T-helper 17 cell (primary cell): ENCODE data around the gene CALR. TPM values are rescaled to one million over a fixed set of nuclear protein-coding genes. Genes with fewer than 3 reads are reported as not detected.

Experiments used
- ATAC-seq: fragments of 150-1000 bp; cut with Tn5 transposase; 2 replicates; pipeline ENCODE4 v1.10.0; 2021; ENCODE audit warnings: mild to moderate bottlenecking, moderate library complexity
- DNase-seq, 3 donors: peaks; one replicate each; pipeline versions ENCODE4 v3.0.0 to v3.0.0-alpha.2; 2020 to 2021
- H3K9me3 ChIP-seq: one replicate; pipeline ENCODE4 v1.7.0; 2013; ENCODE audit warnings: low read length, mild to moderate bottlenecking; ENCODE audit not compliant: control insufficient read depth, poor library complexity, severe bottlenecking
- H3K27ac Mint-ChIP-seq: one replicate; pipeline ENCODE4 v1.8.0; 2022; ENCODE audit warnings: mild to moderate bottlenecking, moderate library complexity, mixed read lengths
- H3K27me3 Mint-ChIP-seq: one replicate; pipeline ENCODE4 v1.8.0; 2022; ENCODE audit warnings: mixed read lengths
- H3K36me3 Mint-ChIP-seq: one replicate; pipeline ENCODE4 v1.8.0; 2022; ENCODE audit warnings: low read depth, mixed read lengths
- H3K4me1 Mint-ChIP-seq: one replicate; pipeline ENCODE4 v1.8.0; 2022; ENCODE audit warnings: mild to moderate bottlenecking, mixed read lengths
- H3K4me3 Mint-ChIP-seq: one replicate; pipeline ENCODE4 v1.8.0; 2022; ENCODE audit warnings: mild to moderate bottlenecking, moderate library complexity, mixed read lengths
- total RNA-seq, 4 donors: library from RNA in 2 of 4; stranded (reverse) in 2 of 4; gene quantifications; one replicate each; pipeline ENCODE4 v1.2.3 and lab custom pipeline; 2022 to 2026

The CALR gene
- total RNA-seq, 2 donors from 2014 or later: 418 to 472 TPM

DNA sequence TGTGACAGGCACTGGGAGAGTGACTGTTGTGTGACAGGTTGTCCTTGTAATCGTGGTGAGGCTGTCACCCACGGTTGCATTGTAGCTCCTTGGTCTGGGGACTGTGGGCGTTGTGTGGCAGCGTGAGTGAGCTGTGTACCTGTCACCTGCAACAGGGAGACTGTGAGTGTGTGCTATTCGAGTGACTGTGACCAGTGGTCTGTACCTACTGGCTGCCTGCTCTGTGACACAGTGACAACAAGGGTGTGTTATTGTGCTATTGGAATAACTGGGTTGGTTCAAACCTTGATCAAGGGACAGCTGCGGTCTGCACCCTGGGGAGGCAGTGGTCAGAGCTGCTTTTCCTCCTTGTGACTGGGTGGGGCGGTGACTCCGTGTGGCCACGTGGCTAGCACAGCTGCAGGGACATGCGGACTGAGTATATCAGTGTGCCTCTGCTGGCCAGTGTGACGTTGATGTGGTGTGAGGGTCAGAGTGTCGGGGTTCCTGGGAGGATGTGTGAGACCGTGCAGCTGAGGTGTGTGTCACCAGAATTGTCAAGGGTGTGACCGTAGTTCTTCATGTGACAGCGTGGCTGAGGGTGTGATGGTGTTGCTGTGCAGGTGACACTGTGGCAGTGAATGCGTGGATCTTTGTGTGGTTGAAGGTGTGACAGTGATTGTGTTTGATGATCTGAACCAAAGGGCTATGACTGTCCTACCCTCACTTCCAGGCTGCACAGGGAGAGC lies 46.8 kb downstream of the CALR start:
- Mint-ChIP-seq H3K27ac (peak overlapping the region; percentile 19), H3K36me3 (no peaks in the 10 kb centered on the region), H3K4me1 (peaks cover 10% of the 10 kb centered on the region), H3K4me3 (no peak overlapping the region), H3K27me3 (peaks cover 9% of the 10 kb centered on the region)
- no peak for DNase-seq
- no peaks in the 10 kb centered on the region for H3K9me3 ChIP-seq
- ATAC-seq: no peak

DNA sequence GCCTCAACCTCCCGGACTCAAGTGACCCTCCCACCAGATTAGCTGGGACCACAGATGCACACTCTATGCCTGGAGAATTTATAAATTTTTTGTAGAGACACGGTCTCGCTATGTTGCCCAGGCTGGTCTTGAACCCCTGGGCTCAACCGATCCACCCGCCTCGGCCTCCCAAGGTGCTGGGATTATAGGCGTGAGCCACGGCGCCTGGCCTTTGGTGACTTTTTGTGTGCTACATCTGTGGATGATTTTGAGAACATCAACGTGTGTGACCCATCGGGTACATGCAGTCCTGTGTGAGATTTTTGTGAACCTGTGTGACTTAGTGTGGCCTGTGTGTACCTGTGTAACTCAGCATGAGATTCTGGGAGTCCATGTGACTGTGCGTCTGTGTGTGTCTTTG lies 48.3 kb downstream of the CALR start:
- no peak overlapping the region for H3K27ac Mint-ChIP-seq
- H3K4me3 Mint-ChIP-seq: no peak overlapping the region
- H3K9me3 ChIP-seq: no peaks in the 10 kb centered on the region
- peaks cover 14% of the 10 kb centered on the region for H3K4me1 Mint-ChIP-seq
- ATAC-seq: no peak
- no peaks in the 10 kb centered on the region for H3K36me3 Mint-ChIP-seq
- DNase-seq: no peak
- peaks cover 13% of the 10 kb centered on the region for H3K27me3 Mint-ChIP-seq

DNA sequence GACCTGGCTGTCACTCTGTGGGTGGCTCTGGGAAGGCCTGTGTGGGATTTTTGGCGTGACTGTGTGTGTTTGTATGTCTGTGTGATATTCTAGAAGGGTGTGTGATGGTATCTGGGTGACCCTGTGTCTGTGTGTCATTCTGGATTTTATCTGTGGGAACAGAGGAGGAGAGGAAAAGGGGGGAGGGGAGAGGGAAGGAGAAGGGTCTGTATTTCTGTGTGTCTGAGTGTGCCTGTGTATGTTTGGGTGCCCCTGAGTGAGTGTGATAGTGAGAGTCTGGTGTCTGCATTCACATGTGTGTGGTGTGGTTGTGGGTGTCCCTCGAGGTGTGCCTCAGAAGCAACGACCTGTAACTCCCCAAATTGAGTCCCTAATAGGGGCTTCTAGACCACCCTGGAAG lies 48.8 kb downstream of the CALR start:
- Mint-ChIP-seq H3K36me3 (no peaks in the 10 kb centered on the region), H3K27me3 (peaks cover 13% of the 10 kb centered on the region), H3K4me1 (peaks cover 14% of the 10 kb centered on the region), H3K27ac (no peak overlapping the region), H3K4me3 (no peak overlapping the region)
- H3K9me3 ChIP-seq: no peaks in the 10 kb centered on the region
- ATAC-seq (no peak), DNase-seq (no peak)

DNA sequence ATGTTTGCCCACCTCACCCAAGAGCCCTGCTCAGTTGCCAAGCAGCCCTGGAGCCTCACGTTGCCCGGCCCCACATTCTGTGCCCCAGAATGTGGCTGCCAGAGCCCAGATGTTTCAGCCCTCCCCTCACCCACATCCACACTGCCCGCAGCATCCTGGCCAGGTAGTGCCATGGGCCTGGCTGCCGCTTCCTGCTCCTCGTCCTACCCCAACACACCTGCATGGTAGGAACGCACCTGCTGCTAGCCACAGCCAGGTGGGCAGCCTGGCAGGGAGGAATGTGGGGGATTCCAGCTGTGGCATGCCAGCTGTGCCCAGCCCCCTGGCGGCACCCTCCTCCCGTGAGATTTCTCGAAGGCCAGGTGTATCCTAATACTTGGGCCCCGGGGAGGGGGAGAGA lies 49.4 kb downstream of the CALR start:
- Mint-ChIP-seq H3K4me3 (no peak overlapping the region), H3K36me3 (no peaks in the 10 kb centered on the region), H3K27me3 (peaks cover 13% of the 10 kb centered on the region), H3K4me1 (peaks cover 14% of the 10 kb centered on the region), H3K27ac (no peak overlapping the region)
- H3K9me3 ChIP-seq: no peaks in the 10 kb centered on the region
- DNase-seq (no peak), ATAC-seq (no peak)

- DNase-seq (no peak), ATAC-seq (no peak)
- H3K4me1 Mint-ChIP-seq: peaks cover 15% of the 10 kb centered on the region
- H3K4me3 Mint-ChIP-seq: no peak overlapping the region
- H3K27me3 Mint-ChIP-seq: peaks cover 25% of the 10 kb centered on the region
- H3K9me3 ChIP-seq: no peaks in the 10 kb centered on the region
- peaks cover 5% of the 10 kb centered on the region for H3K36me3 Mint-ChIP-seq
- H3K27ac Mint-ChIP-seq: no peak overlapping the region
These were observed 52.0 kb downstream of the CALR start for GRCh38 chr19:12990431-12990830.

DNA sequence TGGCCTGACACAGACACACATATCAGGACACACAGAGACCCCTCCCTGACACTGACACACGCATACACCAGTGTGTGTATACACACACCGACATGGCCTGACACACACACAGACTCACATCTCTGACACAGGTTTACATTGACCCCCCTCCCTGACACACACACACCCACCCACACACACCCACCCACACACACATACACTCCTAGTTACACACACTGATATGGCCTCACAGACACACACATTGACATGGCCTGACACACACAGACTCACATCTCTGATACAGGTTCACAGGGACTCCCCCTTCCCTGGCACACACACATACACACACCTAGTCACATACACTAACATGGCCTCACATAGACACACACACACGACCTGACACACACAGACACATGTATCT lies 52.4 kb downstream of the CALR start:
- Mint-ChIP-seq H3K27ac (no peak overlapping the region), H3K4me1 (peaks cover 15% of the 10 kb centered on the region), H3K27me3 (peaks cover 25% of the 10 kb centered on the region), H3K36me3 (peaks cover 5% of the 10 kb centered on the region), H3K4me3 (no peak overlapping the region)
- ATAC-seq (no peak), DNase-seq (no peak)
- no peaks in the 10 kb centered on the region for H3K9me3 ChIP-seq

DNA sequence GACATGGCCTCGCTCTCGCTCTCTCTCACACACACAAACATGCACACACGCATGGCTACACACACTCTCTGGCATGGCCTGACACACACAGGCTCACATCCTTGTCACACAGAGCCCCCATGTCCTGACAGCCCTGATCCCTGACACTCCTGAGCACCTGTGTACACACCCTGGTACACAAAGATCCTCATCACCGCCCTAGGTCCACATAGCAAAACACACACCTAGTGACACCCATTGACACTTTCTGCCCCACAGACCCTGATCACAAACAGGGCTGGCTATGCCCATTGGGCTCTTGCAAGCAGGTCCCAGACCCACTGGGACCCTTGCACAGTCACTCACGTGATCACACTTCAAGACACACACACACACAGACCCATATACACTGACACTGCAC lies 52.9 kb downstream of the CALR start:
- no peak for DNase-seq
- H3K9me3 ChIP-seq: no peaks in the 10 kb centered on the region
- no peak for ATAC-seq
- no peak overlapping the region for H3K27ac Mint-ChIP-seq
- peaks cover 5% of the 10 kb centered on the region for H3K36me3 Mint-ChIP-seq
- peaks cover 25% of the 10 kb centered on the region for H3K27me3 Mint-ChIP-seq
- H3K4me3 Mint-ChIP-seq: no peak overlapping the region
- peaks cover 18% of the 10 kb centered on the region for H3K4me1 Mint-ChIP-seq

GRCh38 chr19:12992729-12993128 lies 54.3 kb downstream of the CALR start:
- H3K27ac Mint-ChIP-seq: peak overlapping the region; percentile 41
- peaks cover 5% of the 10 kb centered on the region for H3K36me3 Mint-ChIP-seq
- peaks cover 14% of the 10 kb centered on the region for H3K4me1 Mint-ChIP-seq
- DNase-seq (no peak), ATAC-seq (no peak)
- H3K4me3 Mint-ChIP-seq: no peak overlapping the region
- H3K9me3 ChIP-seq: no peaks in the 10 kb centered on the region
- H3K27me3 Mint-ChIP-seq: peaks cover 17% of the 10 kb centered on the region

DNA sequence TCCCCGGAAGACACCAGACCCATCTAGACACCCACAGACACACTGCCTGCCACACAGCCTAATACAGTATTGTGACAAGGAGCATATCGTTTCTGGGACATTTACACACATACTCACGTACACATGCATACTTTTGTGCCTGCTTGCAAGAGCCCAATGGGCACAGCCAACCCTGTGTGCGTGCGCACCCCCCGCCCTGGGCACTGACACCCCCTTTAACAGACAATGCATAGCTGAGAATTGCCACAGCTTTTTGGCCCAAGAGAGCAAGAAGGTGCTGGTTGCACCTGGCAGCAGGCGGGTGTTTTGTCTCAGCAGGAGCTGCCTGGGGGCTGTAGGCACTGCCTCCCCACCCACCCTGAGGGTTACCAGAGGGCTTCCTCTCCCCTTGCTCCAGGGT lies 55.2 kb downstream of the CALR start:
- no peak for DNase-seq
- Mint-ChIP-seq H3K27me3 (peaks cover 23% of the 10 kb centered on the region), H3K27ac (no peak overlapping the region), H3K4me3 (peak overlapping the region; percentile 95), H3K36me3 (peaks cover 7% of the 10 kb centered on the region), H3K4me1 (peaks cover 17% of the 10 kb centered on the region)
- H3K9me3 ChIP-seq: no peaks in the 10 kb centered on the region
- no peak for ATAC-seq

Other genes starting within 250 kb of the CALR start
- 1 to 10 TPM; 2.9 to 3.5 TPM for gene FBXW9, start 242.0 kb upstream of the CALR start, total RNA-seq
- gene TNPO2, start 214.7 kb upstream of the CALR start, total RNA-seq: 10 to 100 TPM; 48.6 to 60.0 TPM
- 100 to 1,000 TPM; 176 to 185 TPM for gene TRIR, start 203.9 kb upstream of the CALR start, total RNA-seq
- gene GET3, start 201.1 kb upstream of the CALR start, total RNA-seq: 10 to 100 TPM; 29.8 to 32.6 TPM
- gene BEST2, start 186.8 kb upstream of the CALR start, total RNA-seq: not detected
- gene HOOK2, start 163.1 kb upstream of the CALR start, total RNA-seq: 10 to 100 TPM; 14.9 to 19.3 TPM
- gene JUNB, start 147.1 kb upstream of the CALR start, total RNA-seq: 1,000 to 10,000 TPM; 1,500 to 1,584 TPM
- 10 to 100 TPM; 92.6 to 97.0 TPM for gene PRDX2, start 136.8 kb upstream of the CALR start, total RNA-seq
- 1 to 10 TPM in 1 of 2 donors, under 1 TPM in 1; 0.85 to 3.0 TPM for gene THSD8, start 136.5 kb upstream of the CALR start, total RNA-seq
- 1 to 10 TPM; 3.1 to 5.7 TPM for gene RNASEH2A, start 132.0 kb upstream of the CALR start, total RNA-seq
- gene RTBDN, start 104.0 kb upstream of the CALR start, total RNA-seq: not detected
- gene MAST1, start 100.1 kb upstream of the CALR start, total RNA-seq: 1 to 10 TPM; 1.5 to 4.1 TPM
- 10 to 100 TPM; 17.8 to 19.8 TPM for gene DNASE2, start 57.2 kb upstream of the CALR start, total RNA-seq
- not detected for gene KLF1, start 51.4 kb upstream of the CALR start, total RNA-seq
- 10 to 100 TPM; 34.0 to 36.2 TPM for gene GCDH, start 47.4 kb upstream of the CALR start, total RNA-seq
- gene SYCE2, start 19.3 kb upstream of the CALR start, total RNA-seq: under 1 TPM; 0.52 to 0.86 TPM
- gene FARSA, start 4.9 kb upstream of the CALR start, total RNA-seq: 10 to 100 TPM; 23.2 to 28.3 TPM
- gene RAD23A, start 7.3 kb downstream of the CALR start, total RNA-seq: 10 to 100 TPM; 74.1 to 82.1 TPM
- 1 to 10 TPM; 6.9 to 8.3 TPM for gene GADD45GIP1, start 18.6 kb downstream of the CALR start, total RNA-seq
- not detected for gene DAND5, start 31.0 kb downstream of the CALR start, total RNA-seq
- gene NFIX, start 56.9 kb downstream of the CALR start, total RNA-seq: under 1 TPM; 0.75 to 0.86 TPM
- gene LYL1, start 164.2 kb downstream of the CALR start, total RNA-seq: 10 to 100 TPM in 1 of 2 donors, 1 to 10 TPM in 1; 6.9 to 17.9 TPM
- 10 to 100 TPM; 60.3 to 72.3 TPM for gene TRMT1, start 178.1 kb downstream of the CALR start, total RNA-seq
- gene NACC1, start 179.7 kb downstream of the CALR start, total RNA-seq: 10 to 100 TPM; 23.1 to 26.4 TPM
- 10 to 100 TPM; 33.5 TPM for gene STX10, start 211.8 kb downstream of the CALR start, total RNA-seq
- 100 to 1,000 TPM; 376 to 523 TPM for gene IER2, start 211.8 kb downstream of the CALR start, total RNA-seq